A549 (cell line): ENCODE data around the gene MMP17. TPM values are rescaled to one million over a fixed set of nuclear protein-coding genes. Genes with fewer than 3 reads are reported as not detected.

Experiments used
- ATAC-seq, 2 experiments: fragments of 200-7000 bp in 1 of 2; fragments of >200 bp in 1 of 2; cut with Nextera tagmentation in 1 of 2; cut with Tn5 transposase in 1 of 2; 3 replicates each; pipeline versions ENCODE4 v1.8.0 to v1.9.1; 2018 to 2020; ENCODE audit warnings: mild to moderate bottlenecking in 1 of 2, moderate library complexity in 1 of 2
- CTCF ChIA-PET: fragments of 300-600 bp; sonication (Branson Sonifier 250); formaldehyde crosslinking; extraction: SDS; loops from one replicate; lab custom pipeline; 2021; ENCODE audit warnings: antibody characterized with exemption, inconsistent platforms; lab: Yijun Ruan, JAX
- POLR2A ChIA-PET: fragments of 350-600 bp; formaldehyde crosslinking; extraction: SDS; loops from one replicate; lab custom pipeline; 2021; ENCODE audit warnings: antibody characterized with exemption, inconsistent platforms; lab: Yijun Ruan, JAX
- DNase-seq, 2 experiments: peaks; one replicate each; pipeline versions ENCODE4 v3.0.0 to v3.0.0-alpha.2; 2011 to 2016; ENCODE audit warnings: low read depth in 1 of 2, low spot score in 1 of 2
- FAIRE-seq: peaks from 2 replicates; lab custom pipeline; 2011; peaks lifted over from hg19 to GRCh38; lab: Jason Lieb, UNC
- H3K27ac ChIP-seq, 2 experiments: fragments of >200 bp; sonication (Bioruptor Twin); formaldehyde crosslinking; 3 replicates each; pipeline ENCODE4 v1.5.1; 2016 to 2017
- H3K4me1 ChIP-seq: fragments of >200 bp; sonication (Bioruptor Twin); formaldehyde crosslinking; 3 replicates; pipeline ENCODE4 v1.6.1; 2016
- H3K4me2 ChIP-seq: fragments of >200 bp; sonication (Bioruptor Twin); formaldehyde crosslinking; 3 replicates; pipeline ENCODE4 v1.6.1; 2016
- H3K4me3 ChIP-seq: fragments of >200 bp; sonication (Bioruptor Twin); formaldehyde crosslinking; 3 replicates; pipeline ENCODE4 v1.5.1; 2016
- H3K9me3 ChIP-seq: fragments of >200 bp; sonication (Bioruptor Twin); formaldehyde crosslinking; 3 replicates; pipeline ENCODE4 v1.6.1; 2016
- CBX2 ChIP-seq: fragments of 200-600 bp; sonication (generic); IDR thresholded peaks from 2 replicates; pipeline ENCODE4 v1.6.1; 2016; ENCODE audit warnings: low read depth, mild to moderate bottlenecking, borderline replicate concordance
- CEBPB ChIP-seq, 2 experiments: fragments of >200 bp in 1 of 2; sonication (Bioruptor Twin) in 1 of 2; formaldehyde crosslinking in 1 of 2; IDR thresholded peaks; 2 replicates each; pipeline ENCODE4 v1.6.1; 2012 to 2016
- CHD4 ChIP-seq: fragments of 200-600 bp; sonication (generic); IDR thresholded peaks from 2 replicates; pipeline ENCODE4 v1.6.1; 2016; ENCODE audit warnings: antibody characterized with exemption, mild to moderate bottlenecking, borderline replicate concordance
- ESRRA ChIP-seq: fragments of 150-350 bp; IDR thresholded peaks from 2 replicates; pipeline ENCODE4 v1.6.1; 2014; ENCODE audit warnings: mild to moderate bottlenecking, low read length, borderline replicate concordance
- HOXB13 ChIP-seq: fragments of 250-450 bp; sonication (Bioruptor Pico); IDR thresholded peaks from 2 replicates; pipeline ENCODE4 v1.5.0; 2020; ENCODE audit warnings: low read depth, mild to moderate bottlenecking, moderate library complexity
- HOXB5 ChIP-seq: fragments of 250-450 bp; sonication (Bioruptor Pico); IDR thresholded peaks from 2 replicates; pipeline ENCODE4 v1.5.0; 2020; ENCODE audit warnings: mild to moderate bottlenecking, moderate library complexity
- MYC ChIP-seq: IDR thresholded peaks from 2 replicates; pipeline ENCODE4 v1.6.1; 2012; ENCODE audit warnings: mild to moderate bottlenecking, inconsistent platforms, low read length, improper control_type of control experiment, borderline replicate concordance
- NFE2L2 ChIP-seq: fragments of 150-350 bp; conservative IDR thresholded peaks from 2 replicates; pipeline ENCODE4 v1.6.1; 2014; ENCODE audit warnings: low read length
- NR3C1 ChIP-seq: fragments of >200 bp; sonication (Bioruptor Twin); formaldehyde crosslinking; IDR thresholded peaks from 3 replicates; pipeline ENCODE4 v1.6.1; 2017
- PHF8 ChIP-seq: fragments of 200-600 bp; sonication (generic); IDR thresholded peaks from 2 replicates; pipeline ENCODE4 v1.6.1; 2016; ENCODE audit warnings: low read depth, mild to moderate bottlenecking, antibody characterized with exemption, moderate library complexity, borderline replicate concordance
- RAD21 ChIP-seq, 2 experiments: fragments of >200 bp in 1 of 2; sonication (Bioruptor Twin) in 1 of 2; formaldehyde crosslinking in 1 of 2; IDR thresholded peaks in 1 of 2; conservative IDR thresholded peaks in 1 of 2; 2 replicates in 1 of 2; 3 replicates in 1 of 2; pipeline ENCODE4 v1.6.1; 2012 to 2018; ENCODE audit warnings: inconsistent platforms in 1 of 2
- RFX5 ChIP-seq: fragments of 450-650 bp; IDR thresholded peaks from 2 replicates; pipeline ENCODE4 v1.7.1; 2014; ENCODE audit warnings: antibody characterized with exemption, mild to moderate bottlenecking, moderate library complexity
- SMC3 ChIP-seq: fragments of >200 bp; sonication (Bioruptor Twin); formaldehyde crosslinking; IDR thresholded peaks from 3 replicates; pipeline ENCODE4 v1.6.1; 2018; ENCODE audit warnings: inconsistent platforms
- TP53 ChIP-seq: fragments of 250-450 bp; sonication (Bioruptor Pico); IDR thresholded peaks from 2 replicates; pipeline ENCODE4 v1.5.0; 2021; ENCODE audit warnings: mild to moderate bottlenecking, moderate library complexity
- ZSCAN20 ChIP-seq: fragments of 250-450 bp; sonication (Bioruptor Pico); IDR thresholded peaks from 2 replicates; pipeline ENCODE4 v1.8.0; 2022; ENCODE audit warnings: mild to moderate bottlenecking, moderate library complexity
- WGBS: methylation state at CpG from one replicate; pipeline ENCODE4 v1.1.6; 2017; ENCODE audit errors: missing lambda C conversion rate; 5-methylcytosine and 5-hydroxymethylcytosine counted together
- polyA plus RNA-seq, 4 experiments: library from polyadenylated mRNA; depleted of rRNA in 3 of 4; stranded (reverse); fragments of >200 nt; fragmentation: RNase III in 1 of 4; extraction: RNeasy Plus Mini Kit Qiagen cat#74134 plus additional on column Dnase treatment in 1 of 4; gene quantifications; 2 replicates in 3 of 4; 3 replicates in 1 of 4; pipeline ENCODE4 v1.2.3, GENCODE V29; 2011 to 2017
- TF ChIP-seq, protein P1 (sequence below): fragments of 450-650 bp; IDR thresholded peaks from 2 replicates; pipeline ENCODE4 v1.6.1; 2014; ENCODE audit warnings: antibody characterized with exemption
- TF ChIP-seq, protein P2 (sequence below): fragments of >200 bp; sonication (Bioruptor Twin); formaldehyde crosslinking; IDR thresholded peaks from 3 replicates; pipeline ENCODE4 v1.5.1; 2016
- TF ChIP-seq, protein P3 (sequence below): fragments of >200 bp; sonication (Bioruptor Twin); formaldehyde crosslinking; IDR thresholded peaks from 2 replicates; pipeline ENCODE4 v1.6.1; 2016
- TF ChIP-seq, protein P4 (sequence below): IDR thresholded peaks from 2 replicates; pipeline ENCODE4 v1.6.1; 2012; ENCODE audit warnings: low read depth, borderline replicate concordance
- TF ChIP-seq, protein P5 (sequence below): IDR thresholded peaks from 2 replicates; pipeline ENCODE4 v1.6.1; 2012

Gene MMP17
- polyA plus RNA-seq, 2 of the 4 experiments (the other 2 are of a cell fraction): 6.2 to 7.9 TPM

DNA sequence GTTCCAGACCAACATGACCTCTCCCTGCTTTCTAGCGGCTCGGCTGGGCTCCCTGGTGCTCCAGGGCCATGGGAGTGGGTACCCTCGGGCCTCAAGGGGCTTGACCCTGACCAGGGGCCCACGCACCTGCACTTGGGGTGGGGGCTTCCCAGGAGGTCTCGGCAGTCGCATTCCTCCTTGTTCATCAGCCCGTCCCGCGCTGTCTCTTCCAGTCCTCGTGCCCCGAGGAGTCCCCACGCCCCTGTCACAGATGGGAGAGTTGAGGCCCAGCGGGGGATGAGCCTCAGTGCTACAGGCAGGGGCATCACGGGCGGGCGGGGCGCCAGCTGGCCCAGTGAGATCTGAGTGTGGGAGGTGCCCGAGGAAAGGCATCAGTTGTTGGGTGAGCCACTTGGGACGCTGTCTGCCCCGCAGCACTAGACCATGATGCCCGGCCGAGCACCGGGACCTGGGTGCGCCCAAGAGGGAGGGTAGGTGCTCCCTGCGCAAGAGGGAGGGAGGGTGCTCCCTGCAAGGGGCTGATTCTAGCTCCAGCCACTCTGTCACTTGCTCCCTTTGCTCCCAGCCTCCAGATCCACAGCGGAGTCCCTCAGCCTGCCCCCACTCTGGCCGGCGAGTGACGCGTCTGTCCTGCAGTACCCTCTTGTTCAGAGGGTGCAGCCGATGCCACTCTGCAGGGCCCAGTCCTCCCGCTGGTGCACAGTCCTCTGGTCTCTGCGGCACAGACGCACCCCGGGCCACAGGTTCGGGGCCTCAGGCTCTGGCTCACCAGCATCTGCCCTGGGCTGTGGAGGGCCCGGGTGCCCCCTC lies 23.8 kb downstream of the MMP17 start:
- CTCF ChIA-PET: interaction anchor here (0.6 to 5.3 kb wide), 52 partner anchors 9 to 218 kb away, joined by 3 to 58 read pairs (median 6); partner anchors contain the start of genes EP400 and PUS1
- H3K4me1 ChIP-seq: peaks cover 37% of the 10 kb centered on the region
- no peak for TF ChIP-seq ZSCAN20
- TF ChIP-seq, all 56 proteins: peak for 0
- POLR2A ChIA-PET: no interaction called here
- DNase-seq (peak in 1 of 2 experiments; percentile 49), FAIRE-seq (no peak), ATAC-seq (peak; percentile 12 to 13; a peak in 4 of 6 replicates)
- WGBS: 87% methylated on average over 35 of the region's 37 CpGs
- H3K9me3 ChIP-seq: no peaks in the 10 kb centered on the region
- H3K4me3 ChIP-seq: no peak overlapping the region
- H3K4me2 ChIP-seq: peak overlapping the region; percentile 46
- H3K27ac ChIP-seq: peak overlapping the region; percentile 73 to 96

DNA sequence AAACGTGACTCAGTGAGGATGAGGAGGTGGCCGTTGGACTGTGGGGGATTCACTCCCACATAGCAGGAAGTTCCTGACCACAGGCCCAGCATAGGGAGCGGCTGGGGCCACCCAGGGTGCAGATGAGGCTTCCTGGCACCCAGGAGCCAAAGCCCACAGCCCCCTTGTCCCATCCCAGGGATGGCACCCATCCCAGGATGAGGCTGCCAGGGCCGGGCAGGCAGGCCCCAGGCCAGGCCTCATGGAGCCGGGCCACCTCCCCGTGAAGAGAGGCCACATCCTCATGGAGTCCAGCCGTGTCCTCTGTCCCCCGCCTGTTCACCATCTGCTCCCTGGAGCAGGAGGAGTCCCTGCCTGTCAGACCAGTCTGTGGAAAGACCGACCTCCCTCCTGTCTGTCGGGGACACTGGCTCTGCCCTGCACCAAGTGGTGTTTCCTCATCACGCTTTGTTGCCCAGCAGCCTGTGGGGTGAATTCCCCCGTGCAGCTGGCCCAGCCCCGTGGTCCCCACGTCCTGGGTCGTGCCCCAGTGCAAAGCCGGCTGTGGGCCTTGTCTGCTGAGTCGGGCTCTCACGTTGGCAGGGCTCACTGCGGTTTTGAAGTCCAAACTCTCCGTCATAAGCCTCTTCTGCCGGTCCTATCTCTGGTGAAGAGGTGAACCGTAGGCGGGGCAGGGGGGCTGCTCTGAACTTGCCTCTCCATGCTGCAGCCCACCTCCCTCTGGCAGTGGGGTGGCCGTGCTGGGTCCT lies 24.5 kb downstream of the MMP17 start:
- peak; percentile 3 to 5; a peak in 4 of 6 replicates for ATAC-seq
- CTCF ChIA-PET: interaction anchor here (1.1 to 5.3 kb wide), 9 partner anchors 8 to 150 kb away, joined by 3 to 58 read pairs (median 17); partner anchors contain the start of gene EP400
- DNase-seq: peak in 1 of 2 experiments; percentile 38
- Histone ChIP-seq H3K9me3 (no peaks in the 10 kb centered on the region), H3K4me1 (peaks cover 37% of the 10 kb centered on the region), H3K4me2 (peak overlapping the region; percentile 46; the same call in 2 of the 3 replicates), H3K27ac (peak overlapping the region; percentile 73 to 96), H3K4me3 (no peak overlapping the region)
- POLR2A ChIA-PET: no interaction called here
- no peak for TF ChIP-seq RFX5
- TF ChIP-seq, protein P1, sequence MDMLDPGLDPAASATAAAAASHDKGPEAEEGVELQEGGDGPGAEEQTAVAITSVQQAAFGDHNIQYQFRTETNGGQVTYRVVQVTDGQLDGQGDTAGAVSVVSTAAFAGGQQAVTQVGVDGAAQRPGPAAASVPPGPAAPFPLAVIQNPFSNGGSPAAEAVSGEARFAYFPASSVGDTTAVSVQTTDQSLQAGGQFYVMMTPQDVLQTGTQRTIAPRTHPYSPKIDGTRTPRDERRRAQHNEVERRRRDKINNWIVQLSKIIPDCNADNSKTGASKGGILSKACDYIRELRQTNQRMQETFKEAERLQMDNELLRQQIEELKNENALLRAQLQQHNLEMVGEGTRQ: no peak
- no peak for TF ChIP-seq CBX2
- no peak for TF ChIP-seq PHF8
- TF ChIP-seq, protein P2, sequence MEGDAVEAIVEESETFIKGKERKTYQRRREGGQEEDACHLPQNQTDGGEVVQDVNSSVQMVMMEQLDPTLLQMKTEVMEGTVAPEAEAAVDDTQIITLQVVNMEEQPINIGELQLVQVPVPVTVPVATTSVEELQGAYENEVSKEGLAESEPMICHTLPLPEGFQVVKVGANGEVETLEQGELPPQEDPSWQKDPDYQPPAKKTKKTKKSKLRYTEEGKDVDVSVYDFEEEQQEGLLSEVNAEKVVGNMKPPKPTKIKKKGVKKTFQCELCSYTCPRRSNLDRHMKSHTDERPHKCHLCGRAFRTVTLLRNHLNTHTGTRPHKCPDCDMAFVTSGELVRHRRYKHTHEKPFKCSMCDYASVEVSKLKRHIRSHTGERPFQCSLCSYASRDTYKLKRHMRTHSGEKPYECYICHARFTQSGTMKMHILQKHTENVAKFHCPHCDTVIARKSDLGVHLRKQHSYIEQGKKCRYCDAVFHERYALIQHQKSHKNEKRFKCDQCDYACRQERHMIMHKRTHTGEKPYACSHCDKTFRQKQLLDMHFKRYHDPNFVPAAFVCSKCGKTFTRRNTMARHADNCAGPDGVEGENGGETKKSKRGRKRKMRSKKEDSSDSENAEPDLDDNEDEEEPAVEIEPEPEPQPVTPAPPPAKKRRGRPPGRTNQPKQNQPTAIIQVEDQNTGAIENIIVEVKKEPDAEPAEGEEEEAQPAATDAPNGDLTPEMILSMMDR: no peak
- no peak for TF ChIP-seq CEBPB (IDR thresholded peaks at IDR 0.05)
- TF ChIP-seq, protein P3, sequence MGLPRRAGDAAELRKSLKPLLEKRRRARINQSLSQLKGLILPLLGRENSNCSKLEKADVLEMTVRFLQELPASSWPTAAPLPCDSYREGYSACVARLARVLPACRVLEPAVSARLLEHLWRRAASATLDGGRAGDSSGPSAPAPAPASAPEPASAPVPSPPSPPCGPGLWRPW: no peak
- TF ChIP-seq, protein P4, sequence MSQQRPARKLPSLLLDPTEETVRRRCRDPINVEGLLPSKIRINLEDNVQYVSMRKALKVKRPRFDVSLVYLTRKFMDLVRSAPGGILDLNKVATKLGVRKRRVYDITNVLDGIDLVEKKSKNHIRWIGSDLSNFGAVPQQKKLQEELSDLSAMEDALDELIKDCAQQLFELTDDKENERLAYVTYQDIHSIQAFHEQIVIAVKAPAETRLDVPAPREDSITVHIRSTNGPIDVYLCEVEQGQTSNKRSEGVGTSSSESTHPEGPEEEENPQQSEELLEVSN: no peak
- no peak for TF ChIP-seq NR3C1
- no peak for TF ChIP-seq HOXB13 (CRISPR knock-in tag)
- TF ChIP-seq SMC3: no peak
- FAIRE-seq: no peak
- 63% methylated on average over 21 of the region's 24 CpGs for WGBS

DNA sequence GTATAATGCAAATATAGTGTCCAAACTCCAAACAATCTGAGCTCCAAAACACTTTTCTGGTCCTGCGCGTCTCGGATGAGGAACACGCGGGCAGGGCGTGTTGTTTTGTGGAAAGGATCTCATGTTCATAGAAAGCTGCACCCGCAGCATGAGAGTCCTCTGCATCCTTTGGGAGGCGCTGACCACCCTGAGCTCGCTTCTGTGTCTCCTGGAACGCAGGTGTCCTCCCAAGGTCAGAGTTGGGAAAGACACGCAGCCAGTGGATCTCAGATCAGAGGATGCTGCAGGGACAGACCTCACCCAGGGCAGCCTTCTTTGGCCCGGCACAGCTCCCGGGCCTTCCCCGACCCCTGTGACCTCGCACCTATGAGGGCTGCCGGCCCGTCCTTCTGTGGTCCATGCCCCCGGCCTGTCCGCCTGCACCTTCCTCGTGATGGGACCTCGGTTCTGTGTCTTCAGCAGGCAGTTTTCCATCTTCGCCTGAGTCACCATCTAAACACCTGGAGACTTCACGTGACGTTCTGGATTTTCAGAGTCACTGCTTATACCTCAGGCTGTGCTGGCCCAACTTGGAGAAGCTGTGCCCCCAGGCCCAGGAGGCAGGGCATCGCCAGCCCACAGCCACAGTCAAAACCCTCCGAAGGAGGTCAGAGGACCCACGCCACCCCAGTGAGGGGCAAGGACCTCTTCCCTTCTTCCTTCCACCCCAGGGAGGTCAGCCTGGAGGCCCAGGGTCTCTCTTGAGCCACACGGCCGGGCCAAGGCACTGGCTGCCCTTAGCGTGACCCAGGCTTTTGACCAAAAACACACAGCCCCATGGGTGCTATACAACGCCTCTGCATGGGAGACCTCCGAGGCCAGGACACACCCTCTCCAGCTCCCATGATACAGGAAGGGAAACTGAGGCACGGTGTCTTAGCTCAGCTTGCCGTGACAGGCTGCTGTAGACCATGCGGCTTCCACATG lies 25.9 kb downstream of the MMP17 start:
- TF ChIP-seq NFE2L2: no peak
- TF ChIP-seq CHD4: no peak
- no peak for TF ChIP-seq TP53
- no peak for TF ChIP-seq ESRRA
- no peak for TF ChIP-seq HOXB5
- TF ChIP-seq MYC: no peak
- TF ChIP-seq, protein P5, sequence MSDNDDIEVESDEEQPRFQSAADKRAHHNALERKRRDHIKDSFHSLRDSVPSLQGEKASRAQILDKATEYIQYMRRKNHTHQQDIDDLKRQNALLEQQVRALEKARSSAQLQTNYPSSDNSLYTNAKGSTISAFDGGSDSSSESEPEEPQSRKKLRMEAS: no peak
- TF ChIP-seq RAD21 (conservative IDR thresholded peaks at IDR 0.05 in 1 of 2, IDR thresholded peaks at IDR 0.05 in 1 of 2): peak; percentile 22 to 46; a peak in 2 of 5 replicates
- Histone ChIP-seq H3K27ac (peak overlapping the region; percentile 57 to 96), H3K4me1 (peaks cover 37% of the 10 kb centered on the region), H3K9me3 (no peaks in the 10 kb centered on the region), H3K4me2 (no peak overlapping the region), H3K4me3 (no peak overlapping the region)
- ChIA-PET CTCF (interaction anchor here (0.6 to 5.3 kb wide), 13 partner anchors 8 to 155 kb away, joined by 3 to 58 read pairs (median 4); partner anchors contain the start of gene EP400), POLR2A (interaction anchor here (0.7 to 1.0 kb wide), 3 partner anchors 42 to 91 kb away, joined by 3 to 8 read pairs (median 4); no protein-coding TSS in a partner anchor)
- no peak for FAIRE-seq
- peak in 1 of 2 experiments; percentile 66 for DNase-seq
- WGBS: 80% methylated on average over 35 of the region's 35 CpGs
- peak in 1 of 2 experiments; percentile 1; a peak in 2 of 6 replicates for ATAC-seq
